Endothelial cell of umbilical vein (primary cell): ENCODE measurements around the gene ABCB6. TPM values are rescaled to one million over a fixed set of nuclear protein-coding genes. Genes with fewer than 3 reads are reported as not detected.

Experiments used
- BruUV-seq: library from RNA; stranded (reverse); fragments of 400-500 nt; replicated peaks from 2 replicates; lab custom pipeline; 2021; lab: Mats Ljungman, UMichigan
- CTCF ChIA-PET: fragments of 300-600, 350-600 bp; sonication (Branson Sonifier 250); formaldehyde crosslinking; loops from one replicate; lab custom pipeline; 2021; ENCODE audit warnings: antibody characterized with exemption, inconsistent platforms; lab: Charles Lee
- POLR2A ChIA-PET: fragments of 300-600, 350-600 bp; sonication (Branson Sonifier 250); formaldehyde crosslinking; loops from one replicate; lab custom pipeline; 2021; ENCODE audit warnings: antibody characterized with exemption, inconsistent platforms; lab: Charles Lee
- DNase-seq: peaks from one replicate; pipeline ENCODE4 v3.0.0-alpha.2; 2011; ENCODE audit warnings: low read depth, low spot score
- FAIRE-seq: peaks from 2 replicates; lab custom pipeline; 2011; peaks lifted over from hg19 to GRCh38; lab: Jason Lieb, UNC
- H2AFZ ChIP-seq: 2 replicates; pipeline ENCODE4 v1.6.0; 2012; ENCODE audit warnings: low read depth, low read length, control low read depth, inconsistent platforms
- H3K27ac ChIP-seq: 2 replicates; pipeline ENCODE4 v1.5.1; 2011; ENCODE audit warnings: low read depth, mild to moderate bottlenecking, control low read depth, low read length, moderate library complexity; ENCODE audit not compliant: insufficient read depth
- H3K27me3 ChIP-seq, 2 experiments: 2 replicates each; pipeline versions ENCODE4 v1.6.0 to v1.6.1; 2011; ENCODE audit warnings: low read length in 2 of 2, mixed read lengths in 1 of 2; ENCODE audit not compliant: control insufficient read depth in 2 of 2, insufficient read depth in 2 of 2
- H3K36me3 ChIP-seq, 2 experiments: 2 replicates in 1 of 2; 3 replicates in 1 of 2; pipeline ENCODE4 v1.5.1; 2011; ENCODE audit warnings: low read length in 2 of 2, mild to moderate bottlenecking in 1 of 2, moderate library complexity in 1 of 2; ENCODE audit not compliant: control insufficient read depth in 2 of 2, insufficient read depth in 2 of 2; ENCODE audit errors: extremely low read depth in 1 of 2
- H3K4me1 ChIP-seq: 3 replicates; pipeline ENCODE4 v1.5.1; 2011; ENCODE audit warnings: mild to moderate bottlenecking, low read length; ENCODE audit not compliant: control insufficient read depth, insufficient read depth; ENCODE audit errors: extremely low read depth
- H3K4me2 ChIP-seq: 2 replicates; pipeline ENCODE4 v1.6.1; 2011; ENCODE audit warnings: low read length, control low read depth, mixed read lengths; ENCODE audit not compliant: insufficient read depth
- H3K4me3 ChIP-seq, 3 experiments: fragments of 200-600 bp in 1 of 3; sonication (generic), shearing (Covaris generic) in 1 of 3; replicated peaks in 1 of 3; 2 replicates each; pipeline ENCODE4 v1.5.1; 2011 to 2016; ENCODE audit warnings: control low read depth in 3 of 3, low read length in 3 of 3, mild to moderate bottlenecking in 2 of 3, inconsistent platforms in 1 of 3, low read depth in 1 of 3, moderate library complexity in 1 of 3; ENCODE audit not compliant: insufficient read depth in 1 of 3
- H3K79me2 ChIP-seq: 2 replicates; pipeline ENCODE4 v1.6.0; 2012; ENCODE audit warnings: low read length, inconsistent platforms; ENCODE audit not compliant: control insufficient read depth, insufficient read depth
- H3K9ac ChIP-seq: replicated peaks from 2 replicates; pipeline ENCODE3; 2011; ENCODE audit warnings: low read length, control low read depth; ENCODE audit not compliant: insufficient read depth; ENCODE audit errors: extremely low read depth
- H3K9me1 ChIP-seq: replicated peaks from 3 replicates; pipeline ENCODE4 v1.6.0; 2011; ENCODE audit warnings: mild to moderate bottlenecking, low read length; ENCODE audit not compliant: control insufficient read depth, insufficient read depth; ENCODE audit errors: extremely low read depth
- H3K9me3 ChIP-seq: replicated peaks from 2 replicates; pipeline ENCODE4 v1.5.1; 2012; ENCODE audit warnings: low read length, inconsistent platforms; ENCODE audit not compliant: control insufficient read depth, insufficient read depth
- H4K20me1 ChIP-seq: replicated peaks from 2 replicates; pipeline ENCODE3; 2011; ENCODE audit warnings: mild to moderate bottlenecking, low read length; ENCODE audit not compliant: control insufficient read depth, insufficient read depth; ENCODE audit errors: extremely low read depth
- EZH2 ChIP-seq: IDR thresholded peaks from 2 replicates; pipeline ENCODE4 v1.6.1; 2012; ENCODE audit warnings: borderline replicate concordance, low read depth, mild to moderate bottlenecking, moderate library complexity, low read length, inconsistent platforms; ENCODE audit not compliant: severe bottlenecking
- FOS ChIP-seq: IDR thresholded peaks from 2 replicates; pipeline ENCODE4 v1.6.1; 2011; ENCODE audit warnings: mild to moderate bottlenecking, low read length, moderate library complexity, borderline replicate concordance; ENCODE audit not compliant: insufficient read depth
- GATA2 ChIP-seq: IDR thresholded peaks from 2 replicates; pipeline ENCODE4 v1.7.0; 2011; ENCODE audit warnings: low read depth, mild to moderate bottlenecking, moderate library complexity, mixed read lengths, low read length; ENCODE audit not compliant: insufficient read length, insufficient read depth
- JUN ChIP-seq: IDR thresholded peaks from 2 replicates; pipeline ENCODE4 v1.6.1; 2011; ENCODE audit warnings: borderline replicate concordance, low read depth; ENCODE audit not compliant: insufficient read length, insufficient read depth
- MAX ChIP-seq: IDR thresholded peaks from 2 replicates; pipeline ENCODE4 v1.6.1; 2011; ENCODE audit not compliant: insufficient read depth, insufficient read length
- MYC ChIP-seq: IDR thresholded peaks from one replicate; pipeline ENCODE4 v1.6.1; 2011; ENCODE audit warnings: mild to moderate bottlenecking, low read depth, low read length
- POLR2A ChIP-seq: IDR thresholded peaks from 2 replicates; pipeline ENCODE4 v1.6.1; 2012; ENCODE audit warnings: low read depth, mild to moderate bottlenecking, control low read depth, low read length
- POLR2AphosphoS5 ChIP-seq: IDR thresholded peaks from 2 replicates; pipeline ENCODE4 v1.6.1; 2012; ENCODE audit warnings: low read depth, mild to moderate bottlenecking, control low read depth, low read length, moderate library complexity; ENCODE audit not compliant: insufficient read depth
- dilution Hi-C: fragments of 300-500 bp; cut with MboI; formaldehyde crosslinking; loops from one replicate; pipeline ENCODE4 v1.15.0; 2019; ENCODE audit warnings: low sequenced_read_pairs; ENCODE audit not compliant: extremely low pct_ligation_motif_present
- intact Hi-C: fragments of 100-400 bp; cut with micrococcal nuclease; formaldehyde crosslinking; loops from one replicate; pipeline ENCODE4 v1.10.0; 2022
- polyA plus RNA-seq, 4 experiments: library from polyadenylated mRNA; depleted of rRNA in 3 of 4; stranded (reverse) in 3 of 4; unstranded in 1 of 4; fragments of >200 nt; gene quantifications; 2 replicates each; pipeline versions ENCODE4 v1.2.1 to v1.2.3, GENCODE V29; 2011 to 2012; ENCODE audit warnings: missing spikeins in 1 of 4
- total RNA-seq: library from RNA; stranded (reverse); gene quantifications from 2 replicates; pipeline ENCODE4 v1.2.3, GENCODE V29; 2021
- TF ChIP-seq, protein P1 (sequence below), 2 donors: IDR thresholded peaks; 1 replicate in 1 of 2; 2 replicates in 1 of 2; pipeline ENCODE4 v1.5.1; 2011; ENCODE audit warnings: low read length in 2 of 2, mild to moderate bottlenecking in 2 of 2, moderate library complexity in 2 of 2, control low read depth in 1 of 2, inconsistent platforms in 1 of 2, low read depth in 1 of 2; ENCODE audit not compliant: insufficient read depth in 1 of 2; ENCODE audit errors: extremely low read depth in 1 of 2

The ABCB6 gene
- total and polyA plus RNA-seq, 2 donors (not counting 3 experiments of a cell fraction or from before 2014, with no cell fraction given), result 25.7 to 32.5 TPM

GRCh38 chr2:219228041-219228910, 9.5 kb upstream of the ABCB6 start:
- FAIRE-seq (no peak), DNase-seq (no peak)
- CTCF ChIA-PET, result interaction anchor here (1.1 to 1.9 kb wide), 4 partner anchors 11 to 53 kb away, joined by 3 to 16 read pairs (median 4); partner anchors contain the start of genes DNAJB2 and ZFAND2B
- intact Hi-C loops, result no loop called here
- POLR2A ChIA-PET, result interaction anchor here (1.3 to 1.9 kb wide), 3 partner anchors 9 to 21 kb away, joined by 4 to 7 read pairs (median 6); no protein-coding TSS in a partner anchor
- Histone ChIP-seq H3K4me2 (peak overlapping the region; percentile 99), H3K9ac (peak overlapping the region; percentile 93), H3K4me1 (peaks cover 15% of the 10 kb centered on the region), H3K9me3 (no peaks in the 10 kb centered on the region), H3K27ac (peak overlapping the region; percentile 76), H3K36me3 (peaks cover 3 to 32% of the 10 kb centered on the region in 2 experiments), H3K9me1 (no peaks in the 10 kb centered on the region), H3K27me3 (no peaks in the 10 kb centered on the region), H3K79me2 (peaks cover 20% of the 10 kb centered on the region), H2AFZ (peak overlapping the region; percentile 78), H4K20me1 (no peaks in the 10 kb centered on the region), H3K4me3 (peak overlapping the region; percentile 70 to 76 (median 70))
- no TSS peak for BruUV-seq
- TF ChIP-seq POLR2AphosphoS5 (no peak), EZH2 (no peak), MYC (no peak), FOS (no peak), MAX (no peak), POLR2A (no peak), GATA2 (no peak), JUN (no peak)
- TF ChIP-seq, protein P1, sequence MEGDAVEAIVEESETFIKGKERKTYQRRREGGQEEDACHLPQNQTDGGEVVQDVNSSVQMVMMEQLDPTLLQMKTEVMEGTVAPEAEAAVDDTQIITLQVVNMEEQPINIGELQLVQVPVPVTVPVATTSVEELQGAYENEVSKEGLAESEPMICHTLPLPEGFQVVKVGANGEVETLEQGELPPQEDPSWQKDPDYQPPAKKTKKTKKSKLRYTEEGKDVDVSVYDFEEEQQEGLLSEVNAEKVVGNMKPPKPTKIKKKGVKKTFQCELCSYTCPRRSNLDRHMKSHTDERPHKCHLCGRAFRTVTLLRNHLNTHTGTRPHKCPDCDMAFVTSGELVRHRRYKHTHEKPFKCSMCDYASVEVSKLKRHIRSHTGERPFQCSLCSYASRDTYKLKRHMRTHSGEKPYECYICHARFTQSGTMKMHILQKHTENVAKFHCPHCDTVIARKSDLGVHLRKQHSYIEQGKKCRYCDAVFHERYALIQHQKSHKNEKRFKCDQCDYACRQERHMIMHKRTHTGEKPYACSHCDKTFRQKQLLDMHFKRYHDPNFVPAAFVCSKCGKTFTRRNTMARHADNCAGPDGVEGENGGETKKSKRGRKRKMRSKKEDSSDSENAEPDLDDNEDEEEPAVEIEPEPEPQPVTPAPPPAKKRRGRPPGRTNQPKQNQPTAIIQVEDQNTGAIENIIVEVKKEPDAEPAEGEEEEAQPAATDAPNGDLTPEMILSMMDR (IDR thresholded peaks at IDR 0.05; ENCODE audit: extremely low read depth in 1 of 2, insufficient read depth in 1 of 2, low read depth in 1 of 2, low read length in 2 of 2), result no peak
- dilution Hi-C loops, result no loop called here
